Progenitor cell of endocrine pancreas (in vitro differentiated cells): ENCODE measurements around the gene TTLL8. TPM values are rescaled to one million over a fixed set of nuclear protein-coding genes. Genes with fewer than 3 reads are reported as not detected.

ENCODE experiments used
- DNase-seq: peaks from one replicate; pipeline ENCODE4 v3.0.0; 2021; ENCODE audit warnings: low spot score; ENCODE audit not compliant: unreplicated experiment
- H3K27ac Mint-ChIP-seq: 2 replicates; pipeline ENCODE4 v1.8.0; 2021; ENCODE audit warnings: mild to moderate bottlenecking, moderate library complexity, mixed read lengths
- H3K27me3 Mint-ChIP-seq: 2 replicates; pipeline ENCODE4 v1.8.0; 2021; ENCODE audit warnings: mixed read lengths
- H3K36me3 Mint-ChIP-seq: 2 replicates; pipeline ENCODE4 v1.8.0; 2022; ENCODE audit warnings: mixed read lengths; ENCODE audit not compliant: insufficient read depth
- H3K4me1 Mint-ChIP-seq: 2 replicates; pipeline ENCODE4 v1.8.0; 2021; ENCODE audit warnings: low read depth, mixed read lengths
- H3K4me3 Mint-ChIP-seq: 2 replicates; pipeline ENCODE4 v1.8.0; 2021; ENCODE audit warnings: low read depth, mild to moderate bottlenecking, moderate library complexity, mixed read lengths
- H3K9me3 Mint-ChIP-seq: 2 replicates; pipeline ENCODE4 v1.8.0; 2021; ENCODE audit warnings: low read depth, mixed read lengths
- CTCF ChIP-seq: fragments of 200-600 bp; sonication (generic); IDR thresholded peaks from one replicate; pipeline ENCODE4 v1.5.0; 2021; ENCODE audit warnings: antibody characterized with exemption, mild to moderate bottlenecking; ENCODE audit not compliant: unreplicated experiment
- total RNA-seq: library from RNA; stranded (reverse); gene quantifications from 2 replicates; pipeline ENCODE4 v1.2.1, GENCODE V29; 2021

Gene TTLL8
- total RNA-seq, 1 donor from 2014 or later: not detected

DNA sequence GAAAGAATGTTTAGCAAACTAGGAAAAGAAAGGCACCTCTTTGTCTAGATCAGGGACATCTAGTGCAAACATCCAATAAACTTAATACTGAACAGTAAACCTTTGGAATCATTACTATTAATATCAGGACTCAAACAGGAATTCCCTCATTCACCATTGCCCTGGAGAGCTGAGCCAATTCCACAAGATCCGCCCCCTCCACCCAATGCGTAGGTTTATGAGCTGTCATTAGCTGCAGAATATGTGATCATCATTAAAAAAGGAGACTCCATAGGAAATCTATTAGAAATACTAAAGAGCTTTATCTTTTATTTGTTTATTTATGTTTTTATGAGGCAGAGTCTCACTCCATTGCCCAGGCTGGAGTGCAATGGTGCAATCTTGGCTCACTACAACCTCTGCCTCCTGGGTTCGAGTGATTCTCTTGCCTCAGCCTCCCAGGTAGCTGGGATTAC lies 51.0 kb downstream of the TTLL8 start:
- no peak for DNase-seq
- Mint-ChIP-seq H3K36me3 (no peaks in the 10 kb centered on the region), H3K27me3 (peaks cover 30% of the 10 kb centered on the region), H3K9me3 (no peaks in the 10 kb centered on the region), H3K27ac (no peak overlapping the region), H3K4me1 (peaks cover 2% of the 10 kb centered on the region), H3K4me3 (no peak overlapping the region)
- no peak for TF ChIP-seq CTCF

- no peaks in the 10 kb centered on the region for H3K9me3 Mint-ChIP-seq
- H3K27me3 Mint-ChIP-seq: peaks cover 30% of the 10 kb centered on the region
- H3K27ac Mint-ChIP-seq: no peak overlapping the region
- H3K4me3 Mint-ChIP-seq: no peak overlapping the region
- peaks cover 2% of the 10 kb centered on the region for H3K4me1 Mint-ChIP-seq
- no peak for TF ChIP-seq CTCF
- DNase-seq: no peak
- no peaks in the 10 kb centered on the region for H3K36me3 Mint-ChIP-seq
Observed at GRCh38 chr22:50004918-50005317, 53.2 kb downstream of the TTLL8 start.

DNA sequence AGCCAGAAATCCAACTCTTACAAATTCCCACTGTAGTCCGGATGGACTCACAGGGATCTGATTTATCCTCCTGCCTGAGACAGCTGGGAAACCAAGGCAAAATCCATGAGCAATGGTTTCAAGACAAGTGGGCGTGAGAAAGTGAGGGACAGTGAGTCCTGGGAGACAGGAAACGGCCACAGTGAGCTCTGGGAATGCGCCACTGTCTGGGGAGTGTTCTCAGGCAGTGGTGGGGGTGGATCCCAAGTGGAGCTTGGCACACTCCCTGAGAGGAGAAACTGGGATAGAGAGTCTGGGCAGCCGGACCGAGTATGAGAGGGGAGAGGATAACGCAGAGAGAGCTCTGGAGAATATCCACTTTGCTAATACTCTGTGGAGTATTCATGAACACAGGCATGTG lies 55.3 kb downstream of the TTLL8 start:
- Mint-ChIP-seq H3K27me3 (peaks cover 36% of the 10 kb centered on the region), H3K27ac (no peak overlapping the region), H3K36me3 (no peaks in the 10 kb centered on the region), H3K4me1 (peaks cover 2% of the 10 kb centered on the region), H3K4me3 (no peak overlapping the region), H3K9me3 (no peaks in the 10 kb centered on the region)
- DNase-seq: no peak
- TF ChIP-seq CTCF: no peak

DNA sequence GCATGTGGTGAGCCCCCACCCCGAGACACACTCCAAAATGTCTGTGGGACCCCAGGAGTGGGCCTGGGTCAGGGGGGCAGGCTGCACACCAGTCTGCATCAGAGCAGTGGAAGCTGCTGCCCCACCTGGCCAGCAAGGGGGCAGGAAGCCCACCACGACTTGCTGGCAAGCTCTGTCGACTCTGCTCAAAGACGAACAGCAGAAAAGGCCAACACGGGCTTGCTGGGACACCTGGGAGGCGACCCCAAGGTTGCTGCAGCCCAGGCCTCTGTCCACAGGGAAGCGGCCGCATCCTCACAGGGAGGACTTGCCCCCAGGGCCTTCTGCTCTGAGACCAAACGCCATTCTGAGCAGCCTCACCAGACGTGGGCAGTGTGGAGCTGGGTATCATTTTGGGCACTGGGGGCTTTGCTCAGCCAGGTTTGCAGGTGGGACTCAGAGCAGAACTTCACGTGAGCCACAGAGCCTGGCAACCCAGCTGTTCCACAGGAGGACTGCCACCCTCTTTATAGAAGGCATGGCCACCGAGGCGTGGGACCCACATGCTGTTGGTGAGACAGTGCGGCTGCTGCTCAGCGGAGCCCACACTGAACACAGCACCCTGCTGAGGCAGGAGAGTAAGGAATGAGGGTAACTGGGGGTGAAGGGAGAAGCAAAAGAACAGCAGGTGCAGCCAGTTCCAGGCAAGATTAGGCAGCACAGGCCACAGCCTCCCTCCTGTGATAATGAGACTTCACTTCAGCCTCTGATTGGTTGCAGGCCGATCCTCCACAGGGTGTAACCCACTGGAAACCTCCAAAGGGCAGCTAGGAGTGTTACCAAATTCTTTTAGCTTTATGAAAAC lies 56.5 kb downstream of the TTLL8 start:
- Mint-ChIP-seq H3K4me1 (peaks cover 2% of the 10 kb centered on the region), H3K9me3 (no peaks in the 10 kb centered on the region), H3K27me3 (peaks cover 36% of the 10 kb centered on the region), H3K4me3 (no peak overlapping the region), H3K27ac (no peak overlapping the region), H3K36me3 (no peaks in the 10 kb centered on the region)
- no peak for TF ChIP-seq CTCF
- no peak for DNase-seq

DNA sequence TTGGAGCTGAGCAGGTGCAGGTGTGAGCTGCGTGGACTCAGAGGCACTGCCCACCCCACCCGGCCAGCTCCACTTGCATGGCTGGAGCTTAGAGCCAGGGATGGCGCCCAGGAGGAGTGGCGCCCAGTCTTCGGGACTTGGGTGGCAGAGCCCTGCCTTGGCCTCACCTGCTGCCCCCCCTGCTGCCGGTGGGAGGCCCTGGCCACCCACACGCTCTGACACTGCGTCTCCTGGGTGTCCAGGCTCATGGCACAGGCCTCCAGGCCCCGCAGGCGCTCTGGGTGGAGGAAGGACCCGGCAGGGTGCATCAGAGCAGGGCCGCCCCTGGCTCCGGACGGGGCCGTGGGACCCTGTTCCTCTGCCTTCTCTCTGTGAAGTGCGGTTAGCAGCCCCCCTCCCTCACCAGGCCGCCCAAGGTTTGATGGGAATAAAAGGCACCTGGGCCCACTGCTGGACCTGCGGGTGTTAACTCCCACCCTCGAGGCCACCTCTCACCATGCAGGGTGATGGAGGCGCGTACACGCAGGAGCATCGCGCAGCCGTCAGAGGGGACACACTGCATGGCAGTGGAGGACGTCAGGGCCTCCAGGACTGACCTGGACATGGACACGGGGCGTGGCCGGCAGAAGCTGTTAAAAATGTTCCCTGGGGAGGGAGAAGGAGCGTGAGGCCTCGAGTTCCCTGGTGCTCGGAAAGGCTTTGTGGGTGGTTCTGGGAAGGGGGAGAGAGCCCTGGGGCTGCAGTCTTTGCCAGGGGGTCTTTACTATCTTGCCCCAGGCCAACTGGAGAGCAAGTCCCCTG lies 57.3 kb downstream of the TTLL8 start:
- TF ChIP-seq CTCF: no peak
- Mint-ChIP-seq H3K4me3 (no peak overlapping the region), H3K4me1 (no peaks in the 10 kb centered on the region), H3K36me3 (no peaks in the 10 kb centered on the region), H3K27me3 (peaks cover 36% of the 10 kb centered on the region), H3K27ac (no peak overlapping the region), H3K9me3 (no peaks in the 10 kb centered on the region)
- peak; percentile 9 for DNase-seq
